Uterus (tissue), 4 donors: ENCODE data around the gene EIF4EBP2. TPM values are rescaled to one million over a fixed set of nuclear protein-coding genes. Genes with fewer than 3 reads are reported as not detected.

Experiments used
- DNase-seq, 2 donors: peaks; one replicate each; pipeline ENCODE4 v3.0.0-alpha.2; 2019 to 2020
- H3K27ac ChIP-seq, 2 donors: fragments of 200-600 bp; sonication (generic); 1 replicate in 1 of 2; 2 replicates in 1 of 2; pipeline ENCODE4 v1.5.1; 2016 to 2018
- H3K27me3 ChIP-seq, 2 donors: fragments of 200-600 bp; sonication (generic); one replicate each; pipeline ENCODE4 v1.5.1; 2018 to 2019; ENCODE audit warnings: control low read depth in 1 of 2
- H3K36me3 ChIP-seq, 2 donors: fragments of 200-600 bp; sonication (generic); one replicate each; pipeline ENCODE4 v1.5.1; 2019; ENCODE audit warnings: control low read depth in 1 of 2
- H3K4me1 ChIP-seq, 2 donors: fragments of 200-600 bp; sonication (generic); one replicate each; pipeline ENCODE4 v1.5.1; 2018 to 2019; ENCODE audit warnings: control low read depth in 1 of 2
- H3K4me3 ChIP-seq, 2 donors: fragments of 200-600 bp; sonication (generic); 1 replicate in 1 of 2; 2 replicates in 1 of 2; pipeline ENCODE4 v1.5.1; 2018 to 2019; ENCODE audit warnings: mild to moderate bottlenecking in 1 of 2
- H3K9me3 ChIP-seq, 2 donors: fragments of 200-600 bp; sonication (generic); one replicate each; pipeline ENCODE4 v1.5.1; 2019; ENCODE audit warnings: control low read depth in 1 of 2
- CTCF ChIP-seq, 4 experiments: fragments of 200-600 bp in 2 of 4; fragments of 450-650 bp in 2 of 4; sonication (generic) in 2 of 4; IDR thresholded peaks; one replicate each; pipeline ENCODE4 v1.5.1; 2016 to 2019; ENCODE audit warnings: antibody characterized with exemption in 4 of 4, mild to moderate bottlenecking in 2 of 4, moderate library complexity in 1 of 4
- POLR2A ChIP-seq, 2 donors: fragments of 450-650 bp; IDR thresholded peaks; one replicate each; pipeline ENCODE4 v1.6.1; 2016; ENCODE audit warnings: antibody characterized with exemption in 2 of 2, mild to moderate bottlenecking in 1 of 2, moderate library complexity in 1 of 2
- intact Hi-C: fragments of 100-400 bp; cut with DNase I; formaldehyde crosslinking; loops from one replicate; pipeline ENCODE4 v1.15.1; 2023; ENCODE audit warnings: low total_unique reads
- total RNA-seq, 4 donors: library from RNA; depleted of rRNA in 3 of 4; stranded (reverse); fragments of >200 nt in 3 of 4; gene quantifications; one replicate each; pipeline versions ENCODE4 v1.1.0 to v1.2.4, GENCODE V29; 2014 to 2023
- donor health status: DM: yes; HTN: yes; CAD: no.

EIF4EBP2 gene
- total RNA-seq, 4 donors from 2014 or later = 26.9 to 70.3 (median 46.3) TPM

DNA sequence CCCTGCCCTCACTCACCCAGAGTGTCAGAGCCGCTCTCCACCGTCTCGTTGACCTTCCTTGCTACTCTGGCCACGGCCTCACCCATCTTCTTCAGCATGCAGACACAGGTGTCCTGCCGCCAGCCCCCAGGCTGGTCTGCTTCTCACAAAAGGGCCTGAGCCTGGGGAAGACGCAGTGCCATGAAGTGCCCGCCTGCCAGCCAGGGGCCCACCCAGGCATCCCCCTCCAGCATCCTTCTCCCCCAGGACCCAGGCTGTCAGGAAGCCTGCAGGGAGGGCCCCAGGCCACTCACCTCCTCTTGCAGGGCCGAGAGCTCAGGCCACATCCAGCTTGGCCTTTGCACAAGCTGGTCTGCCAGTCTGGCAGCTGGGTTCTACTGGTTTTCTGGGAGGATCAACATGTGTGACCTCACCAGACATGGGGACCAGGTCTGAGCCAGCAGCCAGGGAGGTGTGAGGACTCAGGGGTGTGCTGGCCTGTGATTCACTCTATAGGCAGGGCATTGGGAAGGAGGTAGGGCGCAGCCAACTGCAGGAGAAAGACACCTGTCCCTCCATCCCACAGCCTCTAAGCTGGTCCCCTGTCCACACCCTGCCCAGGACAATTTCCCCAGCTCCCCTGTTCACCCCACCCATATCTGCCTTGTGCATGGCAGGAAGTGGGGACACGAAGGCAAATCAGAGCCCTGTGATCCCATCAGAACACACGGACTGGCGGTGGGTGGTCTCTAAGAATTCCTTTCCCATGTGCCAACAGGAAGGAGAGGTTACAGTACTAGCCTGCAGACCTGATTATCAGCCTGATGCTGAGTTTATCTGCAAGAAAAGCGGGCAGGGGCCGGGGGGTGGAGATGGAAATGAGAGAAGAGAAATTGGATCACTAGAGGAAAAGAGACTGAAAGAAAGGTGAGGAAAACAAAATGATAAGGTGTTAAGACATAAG, 27.2 kb upstream of the EIF4EBP2 start:
- no peak overlapping the region for H3K27ac ChIP-seq
- H3K9me3 ChIP-seq = peaks cover 0 to 3% of the 10 kb centered on the region in 2 donors
- peaks cover 3 to 5% of the 10 kb centered on the region in 2 donors for H3K4me1 ChIP-seq
- no peak overlapping the region for H3K4me3 ChIP-seq
- intact Hi-C loops = no loop called here
- H3K36me3 ChIP-seq = no peaks in the 10 kb centered on the region
- TF ChIP-seq CTCF (IDR thresholded peaks at IDR 0.05) (no peak), POLR2A (IDR thresholded peaks at IDR 0.05) (no peak)
- H3K27me3 ChIP-seq = no peaks in the 10 kb centered on the region
- no peak for DNase-seq

DNA sequence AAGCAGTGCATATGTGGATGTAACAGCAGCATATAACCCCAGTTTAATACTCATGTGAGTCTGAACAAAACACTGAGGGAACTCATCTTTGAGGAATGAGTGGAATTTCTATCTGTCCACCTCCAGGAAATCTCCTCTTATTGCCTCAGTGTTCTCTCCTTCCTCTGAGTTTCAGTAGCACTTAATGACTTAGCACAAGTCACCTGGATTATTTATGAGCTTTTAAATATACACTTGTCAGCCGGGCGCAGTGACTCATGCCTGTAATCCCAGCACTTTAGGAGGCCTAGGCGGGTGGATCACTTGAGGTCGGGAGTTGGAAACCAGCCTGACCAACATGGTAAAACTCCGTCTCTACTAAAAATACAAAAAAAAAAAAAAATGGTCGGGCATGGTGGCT, 25.8 kb upstream of the EIF4EBP2 start:
- Histone ChIP-seq H3K4me1 (peaks cover 3 to 5% of the 10 kb centered on the region in 2 donors), H3K36me3 (no peaks in the 10 kb centered on the region), H3K27me3 (no peaks in the 10 kb centered on the region), H3K9me3 (peaks cover 0 to 3% of the 10 kb centered on the region in 2 donors), H3K4me3 (no peak overlapping the region), H3K27ac (peak overlapping the region; percentile 22 to 29)
- no peak for TF ChIP-seq CTCF (IDR thresholded peaks at IDR 0.05)
- TF ChIP-seq POLR2A (IDR thresholded peaks at IDR 0.05) = no peak
- intact Hi-C loops = no loop called here
- DNase-seq = peak in 1 of 2 donors; percentile 39

GRCh38 chr10:70379581-70380176, 24.3 kb upstream of the EIF4EBP2 start:
- DNase-seq = no peak
- no peak for TF ChIP-seq CTCF (IDR thresholded peaks at IDR 0.05)
- no peak for TF ChIP-seq POLR2A (IDR thresholded peaks at IDR 0.05)
- H3K9me3 ChIP-seq = peaks cover 0 to 3% of the 10 kb centered on the region in 2 donors
- no peak overlapping the region for H3K27ac ChIP-seq
- H3K4me3 ChIP-seq = no peak overlapping the region
- H3K36me3 ChIP-seq = no peaks in the 10 kb centered on the region
- H3K4me1 ChIP-seq = peaks cover 3 to 5% of the 10 kb centered on the region in 2 donors
- H3K27me3 ChIP-seq = no peaks in the 10 kb centered on the region
- intact Hi-C loops = no loop called here

DNA sequence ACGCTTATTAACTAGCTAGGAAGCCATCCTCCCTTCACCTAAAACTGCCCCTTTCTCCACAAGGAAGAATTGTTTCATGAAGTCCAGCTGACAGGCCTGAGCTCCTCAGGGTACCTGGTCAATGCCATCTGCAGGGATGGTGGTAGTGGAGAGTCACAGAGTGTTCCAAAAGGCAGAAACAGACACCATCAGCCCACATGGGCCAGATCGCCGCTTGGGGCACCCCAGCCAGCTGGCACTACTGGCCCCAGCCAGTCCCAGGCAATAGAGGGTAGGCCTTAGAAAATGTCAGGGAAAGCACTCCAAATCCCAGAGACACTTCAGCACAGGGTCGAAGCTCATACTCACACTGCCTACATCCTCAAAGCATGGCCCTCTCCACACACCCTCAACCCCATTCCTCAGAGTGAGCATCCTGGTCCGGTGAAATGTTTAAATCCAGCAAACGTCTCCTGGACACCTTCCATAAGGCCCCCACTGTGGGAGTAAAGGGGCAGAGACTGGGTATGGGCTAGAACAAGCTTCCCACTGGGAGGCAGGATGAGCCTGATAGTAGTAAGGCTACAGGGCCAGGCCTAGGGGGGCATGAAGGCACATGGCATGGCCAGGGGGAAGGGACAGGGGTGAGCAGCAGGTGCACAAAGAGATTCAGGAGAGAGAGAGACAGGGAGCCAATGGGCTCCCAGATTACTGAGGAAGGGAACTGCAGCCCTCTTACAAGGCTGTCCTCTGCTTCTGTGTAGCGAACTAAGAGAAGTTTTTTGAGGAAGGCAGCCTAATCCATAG, 23.4 kb upstream of the EIF4EBP2 start:
- no peak overlapping the region for H3K4me3 ChIP-seq
- H3K27me3 ChIP-seq = no peaks in the 10 kb centered on the region
- no peak for TF ChIP-seq POLR2A (IDR thresholded peaks at IDR 0.05)
- no peak for TF ChIP-seq CTCF (IDR thresholded peaks at IDR 0.05)
- H3K9me3 ChIP-seq = peaks cover 0 to 3% of the 10 kb centered on the region in 2 donors
- peaks cover 3 to 5% of the 10 kb centered on the region in 2 donors for H3K4me1 ChIP-seq
- H3K27ac ChIP-seq = no peak overlapping the region
- intact Hi-C loops = no loop called here
- DNase-seq = no peak
- no peaks in the 10 kb centered on the region for H3K36me3 ChIP-seq
